ENCODE data around the gene TMED7.

- TF ChIP-seq ATF6 (CRISPR knock-in tag; conservative IDR thresholded peaks at IDR 0.05): no peak
- TF ChIP-seq EP300 (IDR thresholded peaks at IDR 0.05; ENCODE audit: low read depth in 2 of 2, low read length in 2 of 2): no peak
- TF ChIP-seq EP300 (CRISPR knock-in tag; IDR thresholded peaks at IDR 0.05; ENCODE audit: borderline replicate concordance): no peak
- TF ChIP-seq E2F5 (CRISPR knock-in tag; conservative IDR thresholded peaks at IDR 0.05): no peak
- no peak for TF ChIP-seq STAG1 (CRISPR knock-in tag; IDR thresholded peaks at IDR 0.05)
- no peak for TF ChIP-seq CTCF (CRISPR knock-in tag; IDR thresholded peaks at IDR 0.05)
- no peak for TF ChIP-seq POLR2AphosphoS2 (IDR thresholded peaks at IDR 0.05; ENCODE audit: low read depth, low read length)
These were observed 54.4 kb downstream of the TMED7 start for GRCh38 chr5:115571441-115571878.

All from HepG2 (cell line).